Fibroblast of lung (primary cell): ENCODE measurements around the gene VTI1A. TPM values are rescaled to one million over a fixed set of nuclear protein-coding genes. Genes with fewer than 3 reads are reported as not detected.

Experiments used
- DNase-seq, 2 donors: peaks; one replicate each; pipeline versions ENCODE4 v3.0.0 to v3.0.0-alpha.2; 2010; ENCODE audit warnings: low read depth in 2 of 2
- H2AFZ ChIP-seq: 2 replicates; pipeline ENCODE4 v1.5.1; 2012; ENCODE audit warnings: low read length, control low read depth, inconsistent platforms
- H3K27ac ChIP-seq: 2 replicates; pipeline ENCODE4 v1.5.1; 2011; ENCODE audit warnings: low read length, control low read depth; ENCODE audit not compliant: insufficient read depth
- H3K27me3 ChIP-seq: 2 replicates; pipeline ENCODE4 v1.5.1; 2011; ENCODE audit warnings: mild to moderate bottlenecking, low read length; ENCODE audit not compliant: control insufficient read depth, insufficient read depth
- H3K36me3 ChIP-seq: 2 replicates; pipeline ENCODE4 v1.5.1; 2011; ENCODE audit warnings: low read length; ENCODE audit not compliant: control insufficient read depth, insufficient read depth
- H3K4me1 ChIP-seq: 2 replicates; pipeline ENCODE4 v1.5.1; 2011; ENCODE audit warnings: low read length; ENCODE audit not compliant: control insufficient read depth, insufficient read depth; ENCODE audit errors: extremely low read depth
- H3K4me2 ChIP-seq: 2 replicates; pipeline ENCODE4 v1.5.1; 2011; ENCODE audit warnings: low read length, control low read depth; ENCODE audit not compliant: insufficient read depth; ENCODE audit errors: extremely low read depth
- H3K4me3 ChIP-seq, 4 experiments: fragments of 200-600 bp in 1 of 4; sonication (generic) in 1 of 4; replicated peaks in 1 of 4; 2 replicates each; pipeline ENCODE4 v1.5.1; 2011 to 2016; ENCODE audit warnings: low read length in 4 of 4, low read depth in 3 of 4, mild to moderate bottlenecking in 3 of 4, control low read depth in 2 of 4, inconsistent platforms in 1 of 4, mixed read lengths in 1 of 4; ENCODE audit not compliant: insufficient read depth in 1 of 4; ENCODE audit errors: control extremely low read depth in 1 of 4
- H3K79me2 ChIP-seq: 2 replicates; pipeline ENCODE4 v1.5.1; 2012; ENCODE audit warnings: mild to moderate bottlenecking, low read length, inconsistent platforms; ENCODE audit not compliant: control insufficient read depth, insufficient read depth
- H3K9ac ChIP-seq: 2 replicates; pipeline ENCODE4 v1.5.1; 2011; ENCODE audit warnings: mild to moderate bottlenecking, low read length, control low read depth; ENCODE audit not compliant: insufficient read depth
- H3K9me3 ChIP-seq: 2 replicates; pipeline ENCODE4 v1.5.1; 2012; ENCODE audit warnings: low read depth, low read length; ENCODE audit not compliant: control insufficient read depth, insufficient read depth
- H4K20me1 ChIP-seq: 2 replicates; pipeline ENCODE4 v1.5.1; 2011; ENCODE audit warnings: low read length; ENCODE audit not compliant: control insufficient read depth, insufficient read depth; ENCODE audit errors: extremely low read depth
- CTCF ChIP-seq, 2 donors: IDR thresholded peaks in 1 of 2; conservative IDR thresholded peaks in 1 of 2; 1 replicate in 1 of 2; 2 replicates in 1 of 2; pipeline ENCODE4 v1.5.1; 2011 to 2012; ENCODE audit warnings: low read length in 2 of 2, control low read depth in 1 of 2, inconsistent platforms in 1 of 2, low read depth in 1 of 2, mild to moderate bottlenecking in 1 of 2
- EZH2 ChIP-seq: IDR thresholded peaks from 2 replicates; pipeline ENCODE4 v1.5.1; 2012; ENCODE audit warnings: low read length, control low read depth, mild to moderate bottlenecking; ENCODE audit errors: missing control alignments
- polyA plus RNA-seq, 2 donors: library from polyadenylated mRNA; depleted of rRNA in 1 of 2; stranded (reverse) in 1 of 2; unstranded in 1 of 2; fragments of >200 nt; gene quantifications; 2 replicates each; pipeline ENCODE4 v1.2.1, GENCODE V29; 2011 to 2012; ENCODE audit warnings: missing spikeins in 1 of 2
- total RNA-seq: library from RNA; depleted of rRNA; stranded (reverse); fragments of >200 nt; gene quantifications from 2 replicates; pipeline ENCODE4 v1.2.1, GENCODE V29; 2014

Gene VTI1A
- total and polyA plus RNA-seq, 2 donors (not counting 1 experiment from before 2014, with no cell fraction given) = 19.1 to 30.9 TPM

GRCh38 chr10:112790921-112791320 is 343.9 kb downstream of the VTI1A start:
- Histone ChIP-seq H3K9ac (no peak overlapping the region), H2AFZ (no peak overlapping the region), H3K9me3 (no peaks in the 10 kb centered on the region), H3K4me1 (peaks cover 2% of the 10 kb centered on the region), H3K27ac (no peak overlapping the region), H3K27me3 (no peaks in the 10 kb centered on the region), H3K4me2 (no peak overlapping the region), H3K36me3 (no peaks in the 10 kb centered on the region), H3K79me2 (no peaks in the 10 kb centered on the region), H4K20me1 (no peaks in the 10 kb centered on the region), H3K4me3 (no peak overlapping the region)
- no peak for DNase-seq
- TF ChIP-seq EZH2 (no peak), CTCF (conservative IDR thresholded peaks at IDR 0.05 in 1 of 2, IDR thresholded peaks at IDR 0.05 in 1 of 2; ENCODE audit: low read depth in 1 of 2, low read length in 2 of 2) (no peak)

GRCh38 chr10:112791447-112791846 is 344.4 kb downstream of the VTI1A start:
- Histone ChIP-seq H3K4me2 (no peak overlapping the region), H3K9me3 (no peaks in the 10 kb centered on the region), H3K36me3 (no peaks in the 10 kb centered on the region), H4K20me1 (no peaks in the 10 kb centered on the region), H3K79me2 (no peaks in the 10 kb centered on the region), H3K27ac (no peak overlapping the region), H3K4me3 (no peak overlapping the region), H2AFZ (no peak overlapping the region), H3K27me3 (no peaks in the 10 kb centered on the region), H3K9ac (no peak overlapping the region), H3K4me1 (peaks cover 2% of the 10 kb centered on the region)
- TF ChIP-seq EZH2 = no peak
- no peak for TF ChIP-seq CTCF (conservative IDR thresholded peaks at IDR 0.05 in 1 of 2, IDR thresholded peaks at IDR 0.05 in 1 of 2; ENCODE audit: low read depth in 1 of 2, low read length in 2 of 2)
- DNase-seq = no peak

- H3K9me3 ChIP-seq = no peaks in the 10 kb centered on the region
- peak overlapping the region in 2 of 4 experiments; percentile 0 to 13 for H3K4me3 ChIP-seq
- DNase-seq = peak; percentile 68 to 80
- H3K4me1 ChIP-seq = peaks cover 2% of the 10 kb centered on the region
- H4K20me1 ChIP-seq = no peaks in the 10 kb centered on the region
- H3K9ac ChIP-seq = no peak overlapping the region
- no peaks in the 10 kb centered on the region for H3K36me3 ChIP-seq
- peak overlapping the region; percentile 80 for H3K4me2 ChIP-seq
- no peaks in the 10 kb centered on the region for H3K27me3 ChIP-seq
- TF ChIP-seq EZH2 (no peak), CTCF (conservative IDR thresholded peaks at IDR 0.05 in 1 of 2, IDR thresholded peaks at IDR 0.05 in 1 of 2; ENCODE audit: low read depth in 1 of 2, low read length in 2 of 2) (no peak)
- peak overlapping the region; percentile 5 for H3K27ac ChIP-seq
- no peak overlapping the region for H2AFZ ChIP-seq
- H3K79me2 ChIP-seq = no peaks in the 10 kb centered on the region
These were observed 345.6 kb downstream of the VTI1A start for GRCh38 chr10:112792487-112793201.
